SK-N-SH (cell line): ENCODE results near the gene NSD2. TPM values are rescaled to one million over a fixed set of nuclear protein-coding genes. Genes with fewer than 3 reads are reported as not detected.
"Not testable (repeated sequence)": the region's sequence is repeated elsewhere in the genome, so short reads cannot be mapped to it uniquely, and the experiment has no call there.

Experiments used
- CTCF ChIA-PET: fragments of 300-600, 350-600 bp; formaldehyde crosslinking; extraction: SDS; loops from one replicate; lab custom pipeline; 2021; lab: Yijun Ruan, JAX
- POLR2A ChIA-PET: fragments of 350-600 bp; sonication (Branson Sonifier 250); formaldehyde crosslinking; extraction: SDS; loops from one replicate; lab custom pipeline; 2020; ENCODE audit warnings: antibody characterized with exemption, inconsistent platforms; lab: Yijun Ruan, JAX
- DNase-seq: peaks from one replicate; pipeline ENCODE4 v3.0.0; 2012
- H2AFZ ChIP-seq: fragments of 200-600 bp; sonication (generic); 2 replicates; pipeline ENCODE4 v1.8.1; 2016; ENCODE audit warnings: antibody characterized with exemption, mild to moderate bottlenecking, low read depth
- H3F3A ChIP-seq: fragments of 200-600 bp; sonication (generic); replicated peaks from 2 replicates; pipeline ENCODE3; 2016; ENCODE audit warnings: antibody characterized with exemption, mild to moderate bottlenecking; ENCODE audit not compliant: insufficient read depth
- H3K27ac ChIP-seq, 2 experiments: fragments of 200-500 bp in 1 of 2; fragments of 200-600 bp in 1 of 2; sonication (Bioruptor generic) in 1 of 2; sonication (generic), shearing (Covaris generic) in 1 of 2; 2 replicates each; pipeline versions ENCODE4 v1.5.1 to v1.6.1; 2014 to 2016; ENCODE audit warnings: low read depth in 2 of 2, inconsistent platforms in 1 of 2, low read length in 1 of 2, mild to moderate bottlenecking in 1 of 2, mixed read lengths in 1 of 2
- H3K27me3 ChIP-seq: fragments of 200-600 bp; sonication (generic), shearing (Covaris generic); 2 replicates; pipeline ENCODE4 v1.6.1; 2016; ENCODE audit warnings: mixed run types; ENCODE audit not compliant: insufficient read depth
- H3K36me3 ChIP-seq, 2 experiments: fragments of 200-500 bp in 1 of 2; fragments of 200-600 bp in 1 of 2; sonication (Bioruptor generic) in 1 of 2; sonication (generic) in 1 of 2; replicated peaks in 1 of 2; 2 replicates each; pipeline versions ENCODE3 to v1.5.1; 2014 to 2016; ENCODE audit warnings: low read length in 1 of 2, mild to moderate bottlenecking in 1 of 2; ENCODE audit not compliant: insufficient read depth in 2 of 2, control insufficient read depth in 1 of 2
- H3K4me1 ChIP-seq, 2 experiments: fragments of 200-500 bp in 1 of 2; fragments of 200-600 bp in 1 of 2; sonication (Bioruptor generic) in 1 of 2; sonication (generic), shearing (Covaris generic) in 1 of 2; 2 replicates each; pipeline versions ENCODE4 v1.5.1 to v1.6.1; 2014 to 2016; ENCODE audit warnings: low read depth in 1 of 2, low read length in 1 of 2, mixed run types in 1 of 2; ENCODE audit not compliant: insufficient read depth in 2 of 2, control insufficient read depth in 1 of 2
- H3K4me2 ChIP-seq: fragments of 200-600 bp; sonication (generic), shearing (Covaris generic); 2 replicates; pipeline ENCODE4 v1.6.1; 2017; ENCODE audit warnings: mixed run types
- H3K4me3 ChIP-seq, 2 experiments: fragments of 200-500 bp in 1 of 2; fragments of 200-600 bp in 1 of 2; sonication (Bioruptor generic) in 1 of 2; sonication (generic), shearing (Covaris generic) in 1 of 2; 2 replicates each; pipeline versions ENCODE4 v1.5.1 to v1.8.1; 2014 to 2016; ENCODE audit warnings: low read depth in 2 of 2, inconsistent platforms in 1 of 2, low read length in 1 of 2, mild to moderate bottlenecking in 1 of 2, mixed read lengths in 1 of 2, moderate library complexity in 1 of 2
- H3K79me2 ChIP-seq: fragments of 200-600 bp; sonication (generic); 2 replicates; pipeline ENCODE4 v1.8.1; 2017; ENCODE audit warnings: mild to moderate bottlenecking; ENCODE audit not compliant: insufficient read depth
- H3K9ac ChIP-seq: fragments of 200-600 bp; sonication (generic); 2 replicates; pipeline ENCODE4 v1.6.1; 2017; ENCODE audit warnings: mixed run types
- H3K9me2 ChIP-seq: fragments of 200-600 bp; sonication (generic); 2 replicates; pipeline ENCODE4 v1.6.1; 2017; ENCODE audit warnings: mixed run types
- H3K9me3 ChIP-seq: fragments of 200-600 bp; sonication (generic); 2 replicates; pipeline ENCODE4 v1.6.1; 2017; ENCODE audit warnings: mixed run types, mild to moderate bottlenecking, moderate library complexity
- H4K20me1 ChIP-seq: fragments of 200-600 bp; sonication (generic); 2 replicates; pipeline ENCODE4 v1.6.1; 2017; ENCODE audit warnings: mild to moderate bottlenecking, mixed run types; ENCODE audit not compliant: insufficient read depth
- ELF1 ChIP-seq: IDR thresholded peaks from 2 replicates; pipeline ENCODE4 v1.4.0; 2012
- EP300 ChIP-seq, 2 experiments: IDR thresholded peaks; 2 replicates each; pipeline versions ENCODE4 v1.4.0 to v1.6.1; 2012; ENCODE audit warnings: borderline replicate concordance in 1 of 2, low read depth in 1 of 2, low read length in 1 of 2
- FOXJ3 ChIP-seq: sonication (generic); formaldehyde crosslinking; IDR thresholded peaks from 2 replicates; pipeline ENCODE4 v1.5.1; 2020; ENCODE audit warnings: mild to moderate bottlenecking, missing genetic modification reagents
- GABPA ChIP-seq: IDR thresholded peaks from 2 replicates; pipeline ENCODE4 v1.4.0; 2012; ENCODE audit warnings: low read depth, mild to moderate bottlenecking
- JUND ChIP-seq: IDR thresholded peaks from 2 replicates; pipeline ENCODE4 v1.4.0; 2012
- MEF2A ChIP-seq: IDR thresholded peaks from 2 replicates; pipeline ENCODE4 v1.4.0; 2012; ENCODE audit warnings: low read depth, borderline replicate concordance
- MXI1 ChIP-seq: IDR thresholded peaks from 2 replicates; pipeline ENCODE4 v1.6.1; 2012; ENCODE audit warnings: mild to moderate bottlenecking, low read depth, low read length, improper control_type of control experiment
- NFIC ChIP-seq: IDR thresholded peaks from 2 replicates; pipeline ENCODE4 v1.4.0; 2012; ENCODE audit warnings: borderline replicate concordance
- RCOR1 ChIP-seq: fragments of 150-350 bp; IDR thresholded peaks from 2 replicates; pipeline ENCODE4 v1.6.1; 2017; ENCODE audit warnings: antibody characterized with exemption, low read length
- SMC3 ChIP-seq: IDR thresholded peaks from 2 replicates; pipeline ENCODE4 v1.6.1; 2012; ENCODE audit warnings: low read depth, low read length, improper control_type of control experiment
- TCF12 ChIP-seq: IDR thresholded peaks from 2 replicates; pipeline ENCODE4 v1.4.0; 2012
- TEAD4 ChIP-seq: IDR thresholded peaks from 2 replicates; pipeline ENCODE4 v1.4.0; 2012; ENCODE audit warnings: mild to moderate bottlenecking, borderline replicate concordance; ENCODE audit not compliant: insufficient read depth
- WGBS: methylation state at CpG from one replicate; pipeline ENCODE4 v1.1.6; 2017; ENCODE audit warnings: low lambda C conversion rate; 5-methylcytosine and 5-hydroxymethylcytosine counted together
- polyA plus RNA-seq, 3 experiments: library from polyadenylated mRNA; depleted of rRNA; stranded (reverse); fragments of >200 nt; gene quantifications; 2 replicates each; pipeline ENCODE4 v1.2.3, GENCODE V29; 2012
- TF ChIP-seq, protein P1 (sequence below): IDR thresholded peaks from 2 replicates; pipeline ENCODE4 v1.4.0; 2012; ENCODE audit warnings: low read depth, borderline replicate concordance
- TF ChIP-seq, protein P2 (sequence below): IDR thresholded peaks from 2 replicates; pipeline ENCODE4 v1.6.1; 2012; ENCODE audit warnings: mild to moderate bottlenecking, low read depth, low read length, moderate library complexity

Gene NSD2
- polyA plus RNA-seq, 1 of the 3 experiments (the other 2 are of a cell fraction), result 34.2 TPM

DNA sequence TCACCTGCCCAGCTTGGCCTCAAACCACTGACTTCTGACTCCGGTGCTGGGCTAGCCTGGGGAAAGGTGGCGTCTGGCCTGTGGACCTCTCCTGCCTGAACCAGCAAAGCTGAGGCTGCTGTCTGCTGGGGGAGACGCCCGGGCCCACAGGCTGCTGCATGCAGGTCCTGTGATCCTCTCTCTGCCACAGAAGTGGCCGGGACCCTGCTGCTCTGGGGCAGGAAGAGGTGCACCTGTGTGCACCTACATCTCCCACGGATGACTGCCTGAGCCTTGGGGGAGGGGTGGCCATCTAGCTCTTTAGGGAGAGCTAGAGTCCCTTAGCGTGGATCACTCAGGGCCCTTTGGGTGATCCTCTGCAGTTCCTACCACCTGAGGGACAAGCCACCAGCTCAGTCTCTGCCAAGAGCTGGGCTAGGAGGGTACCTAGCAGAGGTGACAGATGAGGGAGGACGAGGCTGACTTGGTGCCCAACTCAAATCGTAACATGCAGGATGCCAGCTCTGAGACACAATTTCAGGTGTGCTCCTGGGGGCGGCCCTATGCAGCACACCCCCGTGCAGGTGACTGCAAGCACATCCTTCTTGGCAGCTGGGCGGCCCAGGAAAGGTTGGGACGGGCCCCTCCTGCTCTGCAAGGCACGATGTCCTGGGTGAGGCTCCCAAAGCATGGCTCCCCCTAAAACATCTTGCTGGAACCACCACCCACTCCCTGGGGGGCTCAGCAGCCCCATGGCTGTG lies 37.7 kb upstream of the NSD2 start:
- Histone ChIP-seq H3K9me3 (no peaks in the 10 kb centered on the region), H3K9ac (no peak overlapping the region), H3K4me2 (no peak overlapping the region), H3K36me3 (peaks cover 18 to 49% of the 10 kb centered on the region in 2 experiments), H3K4me3 (no peak overlapping the region), H3K9me2 (no peaks in the 10 kb centered on the region), H2AFZ (no peak overlapping the region)
- TF ChIP-seq, protein P1, sequence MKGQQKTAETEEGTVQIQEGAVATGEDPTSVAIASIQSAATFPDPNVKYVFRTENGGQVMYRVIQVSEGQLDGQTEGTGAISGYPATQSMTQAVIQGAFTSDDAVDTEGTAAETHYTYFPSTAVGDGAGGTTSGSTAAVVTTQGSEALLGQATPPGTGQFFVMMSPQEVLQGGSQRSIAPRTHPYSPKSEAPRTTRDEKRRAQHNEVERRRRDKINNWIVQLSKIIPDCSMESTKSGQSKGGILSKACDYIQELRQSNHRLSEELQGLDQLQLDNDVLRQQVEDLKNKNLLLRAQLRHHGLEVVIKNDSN, result no peak
- TF ChIP-seq ELF1 (no peak), MXI1 (no peak)
- TF ChIP-seq, all 33 proteins: peak for 0
- DNase-seq, result no peak
- Histone ChIP-seq H3K4me1 (peaks cover 0 to 7% of the 10 kb centered on the region in 2 experiments; a peak in 1 of 4 replicates), H4K20me1 (peaks cover 2% of the 10 kb centered on the region; the same call in 1 of the 2 replicates), H3K79me2 (no peaks in the 10 kb centered on the region; the same call in 1 of the 2 replicates), H3K27me3 (no peaks in the 10 kb centered on the region), H3F3A (peaks cover 12% of the 10 kb centered on the region), H3K27ac (no peak overlapping the region)
- CTCF ChIA-PET, result interaction anchor here (0.6 to 1.7 kb wide), 4 partner anchors 23 to 86 kb away, joined by 3 to 9 read pairs (median 4); no protein-coding TSS in a partner anchor
- WGBS, result 91% methylated on average over 4 of the region's 14 CpGs
- POLR2A ChIA-PET, result no interaction called here

DNA sequence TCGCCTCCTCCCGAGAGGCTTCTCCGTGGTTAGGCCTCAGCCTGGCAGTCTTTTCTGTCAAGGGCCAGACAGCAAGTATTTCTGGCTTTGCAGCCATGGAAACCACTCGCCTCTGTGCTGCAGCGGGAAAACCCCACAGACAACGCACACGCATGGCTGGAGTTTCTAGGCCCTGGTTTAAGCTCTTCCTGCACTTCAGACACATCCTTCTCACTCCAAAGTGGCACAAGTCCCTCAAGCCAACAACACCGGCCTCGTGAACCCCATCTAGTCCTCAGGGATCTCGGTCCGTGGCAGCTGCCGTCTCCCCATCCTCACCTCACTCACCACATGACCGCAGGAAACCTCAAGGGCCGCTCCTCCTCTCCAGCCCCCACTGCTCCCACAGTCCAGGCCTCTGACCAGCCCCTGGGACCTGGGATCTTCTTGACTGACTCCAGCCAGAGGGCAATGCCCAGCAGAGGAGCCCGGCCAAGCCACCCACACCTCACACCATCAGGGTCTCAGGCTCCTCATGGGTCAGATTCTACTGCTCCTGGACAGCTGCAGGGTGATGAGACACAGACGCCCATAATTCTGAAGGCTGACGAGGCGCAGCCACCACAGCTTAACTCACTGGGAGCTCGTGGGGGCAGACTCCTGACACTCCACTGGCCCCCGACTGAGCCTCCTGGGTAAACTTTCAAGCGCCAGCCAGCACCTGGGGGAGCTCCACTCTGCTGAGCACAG lies 37.0 kb upstream of the NSD2 start:
- Histone ChIP-seq H3K9ac (no peak overlapping the region), H3K9me3 (no peaks in the 10 kb centered on the region), H3K27me3 (no peaks in the 10 kb centered on the region), H3K27ac (no peak overlapping the region; a peak in 1 of 4 replicates), H3F3A (peaks cover 12% of the 10 kb centered on the region), H3K4me1 (peaks cover 0 to 7% of the 10 kb centered on the region in 2 experiments; a peak in 1 of 4 replicates), H3K9me2 (no peaks in the 10 kb centered on the region), H2AFZ (no peak overlapping the region), H3K4me3 (no peak overlapping the region), H4K20me1 (peaks cover 2% of the 10 kb centered on the region; the same call in 1 of the 2 replicates), H3K36me3 (peaks cover 21 to 55% of the 10 kb centered on the region in 2 experiments), H3K79me2 (peaks cover 3% of the 10 kb centered on the region; the same call in 1 of the 2 replicates), H3K4me2 (no peak overlapping the region)
- ChIA-PET POLR2A (no interaction called here), CTCF (interaction anchor here (0.8 to 1.7 kb wide), 3 partner anchors 23 to 86 kb away, joined by 3 to 9 read pairs (median 4); no protein-coding TSS in a partner anchor)
- DNase-seq, result no peak
- TF ChIP-seq JUND (no peak), SMC3 (no peak), MXI1 (no peak), TCF12 (no peak), FOXJ3 (CRISPR knock-in tag) (no peak), TEAD4 (no peak), MEF2A (no peak), RCOR1 (no peak), NFIC (no peak), GABPA (no peak), EP300 (IDR thresholded peaks at IDR 0.05; ENCODE audit: borderline replicate concordance in 1 of 2, low read depth in 1 of 2, low read length in 1 of 2) (no peak)
- TF ChIP-seq, protein P2, sequence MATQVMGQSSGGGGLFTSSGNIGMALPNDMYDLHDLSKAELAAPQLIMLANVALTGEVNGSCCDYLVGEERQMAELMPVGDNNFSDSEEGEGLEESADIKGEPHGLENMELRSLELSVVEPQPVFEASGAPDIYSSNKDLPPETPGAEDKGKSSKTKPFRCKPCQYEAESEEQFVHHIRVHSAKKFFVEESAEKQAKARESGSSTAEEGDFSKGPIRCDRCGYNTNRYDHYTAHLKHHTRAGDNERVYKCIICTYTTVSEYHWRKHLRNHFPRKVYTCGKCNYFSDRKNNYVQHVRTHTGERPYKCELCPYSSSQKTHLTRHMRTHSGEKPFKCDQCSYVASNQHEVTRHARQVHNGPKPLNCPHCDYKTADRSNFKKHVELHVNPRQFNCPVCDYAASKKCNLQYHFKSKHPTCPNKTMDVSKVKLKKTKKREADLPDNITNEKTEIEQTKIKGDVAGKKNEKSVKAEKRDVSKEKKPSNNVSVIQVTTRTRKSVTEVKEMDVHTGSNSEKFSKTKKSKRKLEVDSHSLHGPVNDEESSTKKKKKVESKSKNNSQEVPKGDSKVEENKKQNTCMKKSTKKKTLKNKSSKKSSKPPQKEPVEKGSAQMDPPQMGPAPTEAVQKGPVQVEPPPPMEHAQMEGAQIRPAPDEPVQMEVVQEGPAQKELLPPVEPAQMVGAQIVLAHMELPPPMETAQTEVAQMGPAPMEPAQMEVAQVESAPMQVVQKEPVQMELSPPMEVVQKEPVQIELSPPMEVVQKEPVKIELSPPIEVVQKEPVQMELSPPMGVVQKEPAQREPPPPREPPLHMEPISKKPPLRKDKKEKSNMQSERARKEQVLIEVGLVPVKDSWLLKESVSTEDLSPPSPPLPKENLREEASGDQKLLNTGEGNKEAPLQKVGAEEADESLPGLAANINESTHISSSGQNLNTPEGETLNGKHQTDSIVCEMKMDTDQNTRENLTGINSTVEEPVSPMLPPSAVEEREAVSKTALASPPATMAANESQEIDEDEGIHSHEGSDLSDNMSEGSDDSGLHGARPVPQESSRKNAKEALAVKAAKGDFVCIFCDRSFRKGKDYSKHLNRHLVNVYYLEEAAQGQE, result no peak
- WGBS, result 91% methylated on average over 17 of the region's 21 CpGs

DNA sequence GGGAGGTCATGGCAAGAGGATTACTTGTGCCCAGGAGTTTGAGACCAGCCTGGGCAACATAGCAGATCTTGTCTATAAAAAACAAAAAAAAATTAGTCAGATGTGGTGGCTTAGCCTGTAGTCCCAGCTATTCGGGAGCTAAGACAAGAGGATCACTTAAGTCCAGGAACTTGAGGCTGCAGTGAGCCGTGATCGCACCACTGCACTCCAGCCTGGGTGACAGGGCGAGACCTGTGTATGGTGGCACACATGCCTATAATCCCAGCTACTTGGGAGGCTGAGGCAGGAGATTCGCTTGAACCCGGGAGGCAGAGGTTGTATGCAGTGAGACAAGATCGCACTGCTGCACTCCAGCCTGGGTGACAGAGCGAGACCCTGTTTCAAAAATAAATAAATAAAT lies 35.4 kb upstream of the NSD2 start:
- H3K4me1 ChIP-seq, H3F3A ChIP-seq, H3K27me3 ChIP-seq, H3K9ac ChIP-seq, H2AFZ ChIP-seq, H3K4me3 ChIP-seq, POLR2A ChIA-PET, H3K9me2 ChIP-seq, H3K4me2 ChIP-seq, H3K9me3 ChIP-seq, H4K20me1 ChIP-seq, DNase-seq, H3K27ac ChIP-seq: not testable (repeated sequence)
- H3K36me3 ChIP-seq, result peaks cover 26 to 62% of the 10 kb centered on the region in 2 experiments
- CTCF ChIA-PET, result interaction anchor here (0.7 to 1.5 kb wide), 4 partner anchors 24 to 207 kb away, joined by 3 to 5 read pairs (median 4); no protein-coding TSS in a partner anchor
- WGBS, result 93% methylated on average over 8 of the region's 8 CpGs
- peaks cover 11% of the 10 kb centered on the region for H3K79me2 ChIP-seq
